Measurements from ENCODE around the gene CSNK2A2. TPM values are rescaled to one million over a fixed set of nuclear protein-coding genes. Genes with fewer than 3 reads are reported as not detected.

CSNK2A2 gene
- total and polyA plus RNA-seq, 5 donors, result 20.6 to 36.7 (median 32.4) TPM

- WGBS, result 95% methylated on average over 2 of the region's 2 CpGs
Measured at GRCh38 chr16:58170223-58170622, 27.7 kb downstream of the CSNK2A2 start.

GRCh38 chr16:58160855-58161254 is 37.1 kb downstream of the CSNK2A2 start:
- ATAC-seq (no peak), DNase-seq (no peak)
- intact Hi-C loops (cut with DNase I), result no loop called here
- H3K9me3 ChIP-seq (ENCODE audit: control insufficient read depth, low read length), result no peaks in the 10 kb centered on the region
- H3K27ac ChIP-seq (ENCODE audit: low read length), result no peak overlapping the region
- 63% methylated on average over 3 of the region's 3 CpGs for WGBS
- no peaks in the 10 kb centered on the region for H3K4me1 ChIP-seq (ENCODE audit: control insufficient read depth, insufficient read depth, low read length)
- no peak overlapping the region for H3K4me3 ChIP-seq (ENCODE audit: low read length)
- no peaks in the 10 kb centered on the region for H3K27me3 ChIP-seq (ENCODE audit: control insufficient read depth, insufficient read depth)

More at GRCh38 chr16:58170223-58170622, 27.7 kb downstream of the CSNK2A2 start:
- ATAC-seq, result no peak
- intact Hi-C loops (cut with DNase I), result no loop called here
- no peaks in the 10 kb centered on the region for H3K4me1 ChIP-seq (ENCODE audit: control insufficient read depth, insufficient read depth, low read length)
- DNase-seq, result no peak
- no peak overlapping the region for H3K4me3 ChIP-seq (ENCODE audit: low read length)
- H3K27me3 ChIP-seq (ENCODE audit: control insufficient read depth, insufficient read depth), result no peaks in the 10 kb centered on the region
- H3K9me3 ChIP-seq (ENCODE audit: control insufficient read depth, low read length), result no peaks in the 10 kb centered on the region
- no peak overlapping the region for H3K27ac ChIP-seq (ENCODE audit: low read length)

- Histone ChIP-seq H3K4me3 (ENCODE audit: low read length) (no peak overlapping the region), H3K27me3 (ENCODE audit: control insufficient read depth, insufficient read depth) (no peaks in the 10 kb centered on the region), H3K4me1 (ENCODE audit: control insufficient read depth, insufficient read depth, low read length) (no peaks in the 10 kb centered on the region), H3K9me3 (ENCODE audit: control insufficient read depth, low read length) (no peaks in the 10 kb centered on the region), H3K27ac (ENCODE audit: low read length) (no peak overlapping the region)
- WGBS, result 92% methylated on average over 3 of the region's 3 CpGs
- ATAC-seq (no peak), DNase-seq (no peak)
- intact Hi-C loops (cut with DNase I), result no loop called here
Measured at GRCh38 chr16:58158725-58159124, 39.2 kb downstream of the CSNK2A2 start.

- Histone ChIP-seq H3K4me1 (ENCODE audit: control insufficient read depth, insufficient read depth, low read length) (no peaks in the 10 kb centered on the region), H3K9me3 (ENCODE audit: control insufficient read depth, low read length) (no peaks in the 10 kb centered on the region), H3K27ac (ENCODE audit: low read length) (no peak overlapping the region), H3K4me3 (ENCODE audit: low read length) (no peak overlapping the region), H3K27me3 (ENCODE audit: control insufficient read depth, insufficient read depth) (no peaks in the 10 kb centered on the region)
- no peak for ATAC-seq
- DNase-seq, result no peak
- intact Hi-C loops (cut with DNase I), result no loop called here
- 85% methylated on average over 29 of the region's 29 CpGs for WGBS
Measured at GRCh38 chr16:58157951-58158540, 39.9 kb downstream of the CSNK2A2 start.

GRCh38 chr16:58157239-58157638 is 40.7 kb downstream of the CSNK2A2 start:
- ATAC-seq (no peak), DNase-seq (no peak)
- no peaks in the 10 kb centered on the region for H3K27me3 ChIP-seq (ENCODE audit: control insufficient read depth, insufficient read depth)
- H3K9me3 ChIP-seq (ENCODE audit: control insufficient read depth, low read length), result no peaks in the 10 kb centered on the region
- no peak overlapping the region for H3K27ac ChIP-seq (ENCODE audit: low read length)
- H3K4me3 ChIP-seq (ENCODE audit: low read length), result no peak overlapping the region
- H3K4me1 ChIP-seq (ENCODE audit: control insufficient read depth, insufficient read depth, low read length), result no peaks in the 10 kb centered on the region
- WGBS, result 79% methylated on average over 2 of the region's 2 CpGs
- intact Hi-C loops (cut with DNase I), result no loop called here

GRCh38 chr16:58155839-58156238 is 42.1 kb downstream of the CSNK2A2 start:
- WGBS, result 65% methylated on average over 2 of the region's 2 CpGs
- DNase-seq (no peak), ATAC-seq (no peak)
- Histone ChIP-seq H3K4me3 (ENCODE audit: low read length) (no peak overlapping the region), H3K27me3 (ENCODE audit: control insufficient read depth, insufficient read depth) (no peaks in the 10 kb centered on the region), H3K4me1 (ENCODE audit: control insufficient read depth, insufficient read depth, low read length) (no peaks in the 10 kb centered on the region), H3K27ac (ENCODE audit: low read length) (no peak overlapping the region), H3K9me3 (ENCODE audit: control insufficient read depth, low read length) (no peaks in the 10 kb centered on the region)
- intact Hi-C loops (cut with DNase I), result no loop called here

GRCh38 chr16:58154345-58154744 is 43.6 kb downstream of the CSNK2A2 start:
- Histone ChIP-seq H3K27me3 (ENCODE audit: control insufficient read depth, insufficient read depth) (no peaks in the 10 kb centered on the region), H3K27ac (ENCODE audit: low read length) (no peak overlapping the region), H3K4me1 (ENCODE audit: control insufficient read depth, insufficient read depth, low read length) (no peaks in the 10 kb centered on the region), H3K9me3 (ENCODE audit: control insufficient read depth, low read length) (no peaks in the 10 kb centered on the region), H3K4me3 (ENCODE audit: low read length) (no peak overlapping the region)
- intact Hi-C loops (cut with DNase I), result no loop called here
- 87% methylated on average over 2 of the region's 2 CpGs for WGBS
- DNase-seq (no peak), ATAC-seq (no peak)

- intact Hi-C loops (cut with DNase I), result no loop called here
- 81% methylated on average over 8 of the region's 8 CpGs for WGBS
- Histone ChIP-seq H3K9me3 (ENCODE audit: control insufficient read depth, low read length) (no peaks in the 10 kb centered on the region), H3K4me1 (ENCODE audit: control insufficient read depth, insufficient read depth, low read length) (no peaks in the 10 kb centered on the region), H3K27ac (ENCODE audit: low read length) (no peak overlapping the region), H3K27me3 (ENCODE audit: control insufficient read depth, insufficient read depth) (no peaks in the 10 kb centered on the region), H3K4me3 (ENCODE audit: low read length) (no peak overlapping the region)
- DNase-seq (no peak), ATAC-seq (no peak)
Measured at GRCh38 chr16:58152246-58152868, 45.5 kb downstream of the CSNK2A2 start.

GRCh38 chr16:58148526-58148925 is 49.4 kb downstream of the CSNK2A2 start:
- DNase-seq (no peak), ATAC-seq (no peak)
- 85% methylated on average over 1 of the region's 1 CpG for WGBS
- no peak overlapping the region for H3K4me3 ChIP-seq (ENCODE audit: low read length)
- intact Hi-C loops (cut with DNase I), result no loop called here
- no peaks in the 10 kb centered on the region for H3K9me3 ChIP-seq (ENCODE audit: control insufficient read depth, low read length)
- H3K27ac ChIP-seq (ENCODE audit: low read length), result no peak overlapping the region
- no peaks in the 10 kb centered on the region for H3K27me3 ChIP-seq (ENCODE audit: control insufficient read depth, insufficient read depth)
- H3K4me1 ChIP-seq (ENCODE audit: control insufficient read depth, insufficient read depth, low read length), result no peaks in the 10 kb centered on the region

- no peaks in the 10 kb centered on the region for H3K9me3 ChIP-seq (ENCODE audit: control insufficient read depth, low read length)
- no peaks in the 10 kb centered on the region for H3K27me3 ChIP-seq (ENCODE audit: control insufficient read depth, insufficient read depth)
- WGBS, result 89% methylated on average over 2 of the region's 2 CpGs
- H3K27ac ChIP-seq (ENCODE audit: low read length), result no peak overlapping the region
- H3K4me3 ChIP-seq (ENCODE audit: low read length), result no peak overlapping the region
- ATAC-seq (no peak), DNase-seq (no peak)
- H3K4me1 ChIP-seq (ENCODE audit: control insufficient read depth, insufficient read depth, low read length), result no peaks in the 10 kb centered on the region
- intact Hi-C loops (cut with DNase I), result no loop called here
Measured at GRCh38 chr16:58148099-58148498, 49.8 kb downstream of the CSNK2A2 start.

GRCh38 chr16:58138852-58139251 is 59.1 kb downstream of the CSNK2A2 start:
- H3K4me3 ChIP-seq (ENCODE audit: low read length), result no peak overlapping the region
- ATAC-seq, result no peak
- intact Hi-C loops (cut with DNase I), result loop anchor here in 1 of 4 donors (10.0 kb wide), 1 partner anchor 46 kb away; no protein-coding TSS in a partner anchor

More at GRCh38 chr16:58138852-58139251, 59.1 kb downstream of the CSNK2A2 start:
- Histone ChIP-seq H3K4me1 (ENCODE audit: control insufficient read depth, insufficient read depth, low read length) (no peaks in the 10 kb centered on the region), H3K27me3 (ENCODE audit: control insufficient read depth, insufficient read depth) (no peaks in the 10 kb centered on the region), H3K27ac (ENCODE audit: low read length) (no peak overlapping the region), H3K9me3 (ENCODE audit: control insufficient read depth, low read length) (no peaks in the 10 kb centered on the region)
- no peak for DNase-seq

Measured in right cardiac atrium (tissue), 5 donors.